ENCODE data around the gene ECI1.

The ECI1 gene

GRCh38 chr16:2238150-2238837 is 13.1 kb downstream of the ECI1 start:
- Histone ChIP-seq H3K9me3 (ENCODE audit: insufficient read depth, low read depth, low read length) (no peaks in the 10 kb centered on the region), H3K79me2 (ENCODE audit: insufficient read depth, low read length) (no peaks in the 10 kb centered on the region), H2AFZ (ENCODE audit: low read length) (no peak overlapping the region), H3K4me2 (ENCODE audit: low read depth, low read length, poor library complexity, severe bottlenecking) (no peak overlapping the region), H3K4me1 (ENCODE audit: insufficient read depth, low read length, poor library complexity, severe bottlenecking) (no peaks in the 10 kb centered on the region), H3K27me3 (ENCODE audit: insufficient read depth, low read length, poor library complexity, severe bottlenecking) (no peaks in the 10 kb centered on the region), H3K9me2 (replicated peaks; ENCODE audit: low read depth, low read length) (no peaks in the 10 kb centered on the region), H4K20me1 (ENCODE audit: insufficient read depth, low read length, poor library complexity, severe bottlenecking) (no peaks in the 10 kb centered on the region), H3K36me3 (ENCODE audit: insufficient read depth, low read length) (no peaks in the 10 kb centered on the region), H3K9ac (ENCODE audit: low read depth, low read length, poor library complexity, severe bottlenecking) (no peak overlapping the region), H3F3A (ENCODE audit: low read depth) (no peaks in the 10 kb centered on the region), H3K4me3 (ENCODE audit: low read length, poor library complexity, severe bottlenecking) (no peak overlapping the region)
- TF ChIP-seq CTCF (conservative IDR thresholded peaks at IDR 0.05; ENCODE audit: low read length) (no peak), EZH2phosphoT487 (IDR thresholded peaks at IDR 0.05; ENCODE audit: borderline replicate concordance) (no peak)

GRCh38 chr16:2237493-2238149 is 13.8 kb downstream of the ECI1 start:
- H3K9me3 ChIP-seq (ENCODE audit: insufficient read depth, low read depth, low read length) = no peaks in the 10 kb centered on the region
- no peaks in the 10 kb centered on the region for H3K9me2 ChIP-seq (replicated peaks; ENCODE audit: low read depth, low read length)
- H3F3A ChIP-seq (ENCODE audit: low read depth) = no peaks in the 10 kb centered on the region
- no peak overlapping the region for H3K9ac ChIP-seq (ENCODE audit: low read depth, low read length, poor library complexity, severe bottlenecking)
- no peaks in the 10 kb centered on the region for H4K20me1 ChIP-seq (ENCODE audit: insufficient read depth, low read length, poor library complexity, severe bottlenecking)
- H3K79me2 ChIP-seq (ENCODE audit: insufficient read depth, low read length) = no peaks in the 10 kb centered on the region
- H3K4me3 ChIP-seq (ENCODE audit: low read length, poor library complexity, severe bottlenecking) = no peak overlapping the region
- no peaks in the 10 kb centered on the region; the same call in 1 of the 2 replicates for H3K36me3 ChIP-seq (ENCODE audit: insufficient read depth, low read length)
- H3K4me2 ChIP-seq (ENCODE audit: low read depth, low read length, poor library complexity, severe bottlenecking) = no peak overlapping the region
- H3K4me1 ChIP-seq (ENCODE audit: insufficient read depth, low read length, poor library complexity, severe bottlenecking) = no peaks in the 10 kb centered on the region
- H2AFZ ChIP-seq (ENCODE audit: low read length) = no peak overlapping the region
- H3K27me3 ChIP-seq (ENCODE audit: insufficient read depth, low read length, poor library complexity, severe bottlenecking) = no peaks in the 10 kb centered on the region
- TF ChIP-seq CTCF (conservative IDR thresholded peaks at IDR 0.05; ENCODE audit: low read length) (no peak), EZH2phosphoT487 (IDR thresholded peaks at IDR 0.05; ENCODE audit: borderline replicate concordance) (no peak)

GRCh38 chr16:2237102-2237482 is 14.3 kb downstream of the ECI1 start:
- Histone ChIP-seq H3K4me2 (ENCODE audit: low read depth, low read length, poor library complexity, severe bottlenecking) (no peak overlapping the region), H3K9ac (ENCODE audit: low read depth, low read length, poor library complexity, severe bottlenecking) (no peak overlapping the region), H3F3A (ENCODE audit: low read depth) (no peaks in the 10 kb centered on the region), H4K20me1 (ENCODE audit: insufficient read depth, low read length, poor library complexity, severe bottlenecking) (no peaks in the 10 kb centered on the region), H3K36me3 (ENCODE audit: insufficient read depth, low read length) (no peaks in the 10 kb centered on the region; the same call in 1 of the 2 replicates), H3K4me1 (ENCODE audit: insufficient read depth, low read length, poor library complexity, severe bottlenecking) (no peaks in the 10 kb centered on the region), H3K27me3 (ENCODE audit: insufficient read depth, low read length, poor library complexity, severe bottlenecking) (no peaks in the 10 kb centered on the region), H2AFZ (ENCODE audit: low read length) (no peak overlapping the region), H3K9me2 (replicated peaks; ENCODE audit: low read depth, low read length) (no peaks in the 10 kb centered on the region), H3K4me3 (ENCODE audit: low read length, poor library complexity, severe bottlenecking) (no peak overlapping the region), H3K79me2 (ENCODE audit: insufficient read depth, low read length) (no peaks in the 10 kb centered on the region), H3K9me3 (ENCODE audit: insufficient read depth, low read depth, low read length) (no peaks in the 10 kb centered on the region)
- TF ChIP-seq EZH2phosphoT487 (IDR thresholded peaks at IDR 0.05; ENCODE audit: borderline replicate concordance) (no peak), CTCF (conservative IDR thresholded peaks at IDR 0.05; ENCODE audit: low read length) (no peak)
